GM12865 (cell line): Measurements from ENCODE around the gene BABAM2.

Experiments
- DNase-seq: peaks from one replicate; pipeline ENCODE4 v3.0.0; 2010; ENCODE audit warnings: low read depth
- H3K4me3 ChIP-seq: 2 replicates; pipeline ENCODE4 v1.5.1; 2011; ENCODE audit warnings: mild to moderate bottlenecking, low read depth, low read length, control low read depth
- CTCF ChIP-seq: IDR thresholded peaks from 2 replicates; pipeline ENCODE4 v1.5.1; 2011; ENCODE audit warnings: low read length, control low read depth, low read depth, inconsistent platforms; ENCODE audit not compliant: insufficient read depth; ENCODE audit errors: missing control alignments

Gene BABAM2

GRCh38 chr2:27935026-27935425 lies 44.5 kb downstream of the BABAM2 start:
- no peak overlapping the region for H3K4me3 ChIP-seq
- TF ChIP-seq CTCF, result no peak
- no peak for DNase-seq

GRCh38 chr2:27940090-27940671 lies 49.7 kb downstream of the BABAM2 start:
- H3K4me3 ChIP-seq, result no peak overlapping the region
- TF ChIP-seq CTCF, result no peak
- DNase-seq, result no peak

- H3K4me3 ChIP-seq, result no peak overlapping the region
- DNase-seq, result no peak
- no peak for TF ChIP-seq CTCF
Measured at GRCh38 chr2:27940982-27941381, 50.5 kb downstream of the BABAM2 start.

- no peak for DNase-seq
- H3K4me3 ChIP-seq, result no peak overlapping the region
- TF ChIP-seq CTCF, result no peak
Measured at GRCh38 chr2:27942612-27943547, 52.4 kb downstream of the BABAM2 start.

- no peak for DNase-seq
- TF ChIP-seq CTCF, result no peak
- no peak overlapping the region for H3K4me3 ChIP-seq
Measured at GRCh38 chr2:27946530-27947060, 56.1 kb downstream of the BABAM2 start.

GRCh38 chr2:27952070-27952469 lies 61.5 kb downstream of the BABAM2 start:
- no peak for DNase-seq
- H3K4me3 ChIP-seq, result no peak overlapping the region
- no peak for TF ChIP-seq CTCF

- no peak for TF ChIP-seq CTCF
- no peak overlapping the region for H3K4me3 ChIP-seq
- no peak for DNase-seq
Measured at GRCh38 chr2:27953077-27953476, 62.5 kb downstream of the BABAM2 start.
